Activated gamma-delta T cell treated with anti-CD3 and anti-CD28 coated beads, Interleukin-2, amount 50 U/mL, for 16 hours (primary cell): ENCODE results near the gene GYPC.

Source experiments
- DNase-seq: peaks from one replicate; pipeline ENCODE4 v3.0.0-alpha.2; 2020; ENCODE audit warnings: low read depth

The GYPC gene

GRCh38 chr2:126732682-126733245 is 76.8 kb downstream of the GYPC start:
- no peak for DNase-seq

GRCh38 chr2:126733795-126734194 is 77.8 kb downstream of the GYPC start:
- DNase-seq: no peak

DNA sequence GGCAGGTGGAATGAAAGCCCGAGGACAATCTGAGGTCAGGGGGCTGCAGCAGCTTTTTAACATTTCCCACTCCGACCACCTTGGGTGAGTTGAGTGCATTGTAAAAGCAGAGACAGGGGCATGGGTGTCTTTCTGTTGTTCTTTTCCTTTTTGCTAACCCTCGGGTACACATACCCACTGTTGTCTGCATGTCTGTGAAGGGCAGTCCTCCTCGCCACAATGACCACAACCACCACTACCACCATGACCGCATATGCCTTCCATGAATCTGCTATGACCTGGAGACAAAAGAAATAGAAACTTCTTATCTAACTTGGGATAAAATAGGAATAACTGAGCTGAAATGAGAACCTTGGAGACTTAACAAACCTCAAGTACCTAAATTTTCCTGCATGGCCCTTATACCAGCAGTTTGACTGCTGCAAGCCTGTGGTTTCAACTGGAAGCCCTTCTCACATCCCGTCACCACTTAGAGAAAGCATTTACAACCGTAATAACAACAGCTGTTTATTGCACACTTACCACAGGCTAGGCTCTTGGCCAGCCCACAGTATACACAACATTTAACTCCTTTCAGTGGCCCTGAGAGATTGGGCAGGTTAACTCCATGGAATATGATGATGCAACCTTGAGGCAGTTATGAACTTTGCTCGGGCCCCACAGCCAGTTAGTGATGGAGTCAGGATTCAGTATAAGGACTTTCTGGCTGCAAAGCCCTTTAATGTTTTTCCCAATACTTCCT is 80.3 kb downstream of the GYPC start:
- no peak for DNase-seq

- DNase-seq: no peak
Measured at GRCh38 chr2:126739141-126739540, 83.2 kb downstream of the GYPC start.

- no peak for DNase-seq
Measured at GRCh38 chr2:126744640-126745039, 88.7 kb downstream of the GYPC start.
